Measurements from ENCODE around the gene RNASE8.

RNASE8 gene

DNA sequence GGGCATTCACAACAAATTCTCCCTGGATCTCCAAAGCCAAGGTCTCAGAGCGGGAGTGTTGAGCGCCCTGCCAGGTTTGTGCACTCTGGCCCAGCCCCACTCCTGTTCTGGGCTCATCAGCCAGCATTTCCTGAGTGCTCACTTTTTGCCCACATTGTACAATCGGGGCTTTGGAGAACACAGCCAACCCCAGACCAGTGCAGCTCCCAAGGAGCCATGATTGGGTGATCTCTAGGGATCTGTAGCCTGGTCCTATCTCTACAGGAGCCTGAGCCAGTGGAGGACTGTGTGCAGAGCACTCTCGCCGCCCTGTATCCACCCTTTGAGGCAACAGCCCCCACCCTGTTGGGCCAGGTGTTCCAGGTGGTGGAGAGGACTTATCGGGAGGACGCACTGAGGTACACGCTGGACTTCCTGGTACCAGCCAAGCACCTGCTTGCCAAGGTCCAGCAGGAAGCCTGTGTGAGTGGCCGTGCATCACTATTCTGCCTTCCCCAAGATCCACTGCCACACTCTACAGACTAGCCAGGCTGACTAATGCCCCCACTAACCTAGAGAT is 15.2 kb downstream of the RNASE8 start:
- Histone ChIP-seq H3K27ac (ENCODE audit: low read length) (no peak overlapping the region), H3K36me3 (replicated peaks; ENCODE audit: low read depth, low read length) (no peaks in the 10 kb centered on the region), H3K4me1 (ENCODE audit: low read length) (peaks cover 31% of the 10 kb centered on the region), H3K9me3 (ENCODE audit: insufficient read depth, low read length) (no peaks in the 10 kb centered on the region), H3K79me2 (ENCODE audit: low read length) (no peaks in the 10 kb centered on the region), H3K9ac (ENCODE audit: low read length) (no peak overlapping the region), H3K4me3 (ENCODE audit: low read length) (no peak overlapping the region), H3K27me3 (ENCODE audit: low read depth, low read length) (peaks cover 16% of the 10 kb centered on the region), H3K4me2 (ENCODE audit: low read length) (no peak overlapping the region), H2AFZ (ENCODE audit: low read depth, low read length) (no peak overlapping the region), H4K20me1 (ENCODE audit: insufficient read depth, low read length) (no peaks in the 10 kb centered on the region)
- TF ChIP-seq, protein P1, sequence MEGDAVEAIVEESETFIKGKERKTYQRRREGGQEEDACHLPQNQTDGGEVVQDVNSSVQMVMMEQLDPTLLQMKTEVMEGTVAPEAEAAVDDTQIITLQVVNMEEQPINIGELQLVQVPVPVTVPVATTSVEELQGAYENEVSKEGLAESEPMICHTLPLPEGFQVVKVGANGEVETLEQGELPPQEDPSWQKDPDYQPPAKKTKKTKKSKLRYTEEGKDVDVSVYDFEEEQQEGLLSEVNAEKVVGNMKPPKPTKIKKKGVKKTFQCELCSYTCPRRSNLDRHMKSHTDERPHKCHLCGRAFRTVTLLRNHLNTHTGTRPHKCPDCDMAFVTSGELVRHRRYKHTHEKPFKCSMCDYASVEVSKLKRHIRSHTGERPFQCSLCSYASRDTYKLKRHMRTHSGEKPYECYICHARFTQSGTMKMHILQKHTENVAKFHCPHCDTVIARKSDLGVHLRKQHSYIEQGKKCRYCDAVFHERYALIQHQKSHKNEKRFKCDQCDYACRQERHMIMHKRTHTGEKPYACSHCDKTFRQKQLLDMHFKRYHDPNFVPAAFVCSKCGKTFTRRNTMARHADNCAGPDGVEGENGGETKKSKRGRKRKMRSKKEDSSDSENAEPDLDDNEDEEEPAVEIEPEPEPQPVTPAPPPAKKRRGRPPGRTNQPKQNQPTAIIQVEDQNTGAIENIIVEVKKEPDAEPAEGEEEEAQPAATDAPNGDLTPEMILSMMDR (IDR thresholded peaks at IDR 0.05; ENCODE audit: low read depth, low read length) = no peak
- no peak for TF ChIP-seq EZH2phosphoT487 (IDR thresholded peaks at IDR 0.05; ENCODE audit: low read depth)

DNA sequence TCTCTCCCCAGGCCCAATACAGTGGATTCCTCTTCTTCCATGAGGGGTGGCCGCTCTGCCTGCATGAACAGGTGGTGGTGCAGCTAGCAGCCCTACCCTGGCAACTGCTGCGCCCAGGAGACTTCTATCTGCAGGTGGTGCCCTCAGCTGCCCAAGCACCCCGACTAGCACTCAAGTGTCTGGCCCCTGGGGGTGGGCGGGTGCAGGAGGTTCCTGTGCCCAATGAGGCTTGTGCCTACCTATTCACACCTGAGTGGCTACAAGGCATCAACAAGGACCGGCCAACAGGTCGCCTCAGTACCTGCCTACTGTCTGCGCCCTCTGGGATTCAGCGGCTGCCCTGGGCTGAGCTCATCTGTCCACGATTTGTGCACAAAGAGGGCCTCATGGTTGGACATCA is 16.3 kb downstream of the RNASE8 start:
- Histone ChIP-seq H3K27me3 (ENCODE audit: low read depth, low read length) (peaks cover 10% of the 10 kb centered on the region), H3K9ac (ENCODE audit: low read length) (no peak overlapping the region), H3K4me2 (ENCODE audit: low read length) (no peak overlapping the region), H2AFZ (ENCODE audit: low read depth, low read length) (no peak overlapping the region), H4K20me1 (ENCODE audit: insufficient read depth, low read length) (no peaks in the 10 kb centered on the region), H3K36me3 (replicated peaks; ENCODE audit: low read depth, low read length) (peaks cover 2% of the 10 kb centered on the region), H3K4me1 (ENCODE audit: low read length) (peaks cover 29% of the 10 kb centered on the region), H3K27ac (ENCODE audit: low read length) (no peak overlapping the region), H3K79me2 (ENCODE audit: low read length) (no peaks in the 10 kb centered on the region), H3K4me3 (ENCODE audit: low read length) (no peak overlapping the region), H3K9me3 (ENCODE audit: insufficient read depth, low read length) (no peaks in the 10 kb centered on the region)
- TF ChIP-seq EZH2phosphoT487 (IDR thresholded peaks at IDR 0.05; ENCODE audit: low read depth) = no peak
- TF ChIP-seq, protein P1 (IDR thresholded peaks at IDR 0.05; ENCODE audit: low read depth, low read length) = no peak

DNA sequence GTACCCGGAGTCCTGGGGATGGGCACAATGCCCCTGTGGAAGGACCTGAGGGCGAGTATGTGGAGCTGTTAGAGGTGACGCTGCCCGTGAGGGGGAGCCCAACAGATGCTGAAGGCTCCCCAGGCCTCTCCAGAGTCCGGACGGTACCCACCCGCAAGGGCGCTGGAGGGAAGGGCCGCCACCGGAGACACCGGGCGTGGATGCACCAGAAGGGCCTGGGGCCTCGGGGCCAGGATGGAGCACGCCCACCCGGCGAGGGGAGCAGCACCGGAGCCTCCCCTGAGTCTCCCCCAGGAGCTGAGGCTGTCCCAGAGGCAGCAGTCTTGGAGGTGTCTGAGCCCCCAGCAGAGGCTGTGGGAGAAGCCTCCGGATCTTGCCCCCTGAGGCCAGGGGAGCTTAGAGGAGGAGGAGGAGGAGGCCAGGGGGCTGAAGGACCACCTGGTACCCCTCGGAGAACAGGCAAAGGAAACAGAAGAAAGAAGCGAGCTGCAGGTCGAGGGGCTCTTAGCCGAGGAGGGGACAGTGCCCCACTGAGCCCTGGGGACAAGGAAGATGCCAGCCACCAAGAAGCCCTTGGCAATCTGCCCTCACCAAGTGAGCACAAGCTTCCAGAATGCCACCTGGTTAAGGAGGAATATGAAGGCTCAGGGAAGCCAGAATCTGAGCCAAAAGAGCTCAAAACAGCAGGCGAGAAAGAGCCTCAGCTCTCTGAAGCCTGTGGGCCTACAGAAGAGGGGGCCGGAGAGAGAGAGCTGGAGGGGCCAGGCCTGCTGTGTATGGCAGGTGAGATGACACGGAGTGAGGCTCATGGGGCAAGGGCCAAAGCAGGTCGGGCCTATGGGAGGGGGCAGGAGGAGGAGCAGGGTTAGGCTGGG is 17.0 kb downstream of the RNASE8 start:
- H3K36me3 ChIP-seq (replicated peaks; ENCODE audit: low read depth, low read length) = peaks cover 8% of the 10 kb centered on the region
- no peaks in the 10 kb centered on the region for H3K79me2 ChIP-seq (ENCODE audit: low read length)
- H3K4me1 ChIP-seq (ENCODE audit: low read length) = peaks cover 22% of the 10 kb centered on the region
- TF ChIP-seq EZH2phosphoT487 (IDR thresholded peaks at IDR 0.05; ENCODE audit: low read depth) = no peak
- TF ChIP-seq, protein P1 (IDR thresholded peaks at IDR 0.05; ENCODE audit: low read depth, low read length) = no peak
- no peak overlapping the region for H3K9ac ChIP-seq (ENCODE audit: low read length)
- no peak overlapping the region for H3K4me2 ChIP-seq (ENCODE audit: low read length)
- H3K4me3 ChIP-seq (ENCODE audit: low read length) = no peak overlapping the region
- H3K9me3 ChIP-seq (ENCODE audit: insufficient read depth, low read length) = no peaks in the 10 kb centered on the region
- H4K20me1 ChIP-seq (ENCODE audit: insufficient read depth, low read length) = no peaks in the 10 kb centered on the region
- H2AFZ ChIP-seq (ENCODE audit: low read depth, low read length) = no peak overlapping the region
- peaks cover 2% of the 10 kb centered on the region for H3K27me3 ChIP-seq (ENCODE audit: low read depth, low read length)
- H3K27ac ChIP-seq (ENCODE audit: low read length) = no peak overlapping the region

DNA sequence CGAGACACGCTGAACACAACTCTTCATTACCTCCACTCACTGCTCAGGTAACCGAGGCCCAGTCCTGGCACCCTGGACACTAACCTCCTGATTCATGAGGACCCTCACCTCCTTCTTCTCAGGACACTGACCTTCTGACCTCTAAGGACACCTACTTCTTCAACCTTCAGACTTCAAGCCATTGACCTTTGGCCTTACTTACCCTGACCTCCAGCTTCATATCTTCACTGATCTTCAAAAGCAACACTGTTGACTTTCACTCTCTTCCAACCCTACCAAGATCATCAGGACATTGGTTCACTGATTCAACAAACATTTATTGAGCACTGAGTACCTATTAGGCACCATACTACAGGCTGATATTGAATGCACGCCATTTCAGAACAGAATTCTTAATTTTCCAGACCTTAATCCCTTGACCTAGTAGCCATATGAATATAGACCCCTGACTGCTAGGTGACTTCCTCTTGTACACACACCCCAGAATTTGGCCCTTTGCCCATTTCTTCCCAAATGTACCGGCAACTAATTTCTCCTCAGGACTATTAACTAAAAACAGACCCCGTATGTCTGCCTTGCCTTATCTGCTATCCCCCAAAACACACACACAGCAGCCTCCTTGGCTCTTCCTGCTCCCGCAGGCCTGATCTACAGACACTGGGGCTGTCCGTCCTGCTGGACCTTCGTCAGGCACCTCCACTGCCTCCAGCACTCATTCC is 18.3 kb downstream of the RNASE8 start:
- H2AFZ ChIP-seq (ENCODE audit: low read depth, low read length) = no peak overlapping the region
- no peak overlapping the region for H3K4me2 ChIP-seq (ENCODE audit: low read length)
- H3K4me1 ChIP-seq (ENCODE audit: low read length) = peaks cover 21% of the 10 kb centered on the region
- H3K27me3 ChIP-seq (ENCODE audit: low read depth, low read length) = no peaks in the 10 kb centered on the region
- TF ChIP-seq, protein P1 (IDR thresholded peaks at IDR 0.05; ENCODE audit: low read depth, low read length) = no peak
- no peak for TF ChIP-seq EZH2phosphoT487 (IDR thresholded peaks at IDR 0.05; ENCODE audit: low read depth)
- H3K27ac ChIP-seq (ENCODE audit: low read length) = no peak overlapping the region
- no peaks in the 10 kb centered on the region for H4K20me1 ChIP-seq (ENCODE audit: insufficient read depth, low read length)
- no peaks in the 10 kb centered on the region for H3K79me2 ChIP-seq (ENCODE audit: low read length)
- no peak overlapping the region for H3K9ac ChIP-seq (ENCODE audit: low read length)
- H3K4me3 ChIP-seq (ENCODE audit: low read length) = no peak overlapping the region
- H3K9me3 ChIP-seq (ENCODE audit: insufficient read depth, low read length) = no peaks in the 10 kb centered on the region
- peaks cover 10% of the 10 kb centered on the region for H3K36me3 ChIP-seq (replicated peaks; ENCODE audit: low read depth, low read length)

Data from OCI-LY3 (cell line).